SH-SY5Y (cell line): ENCODE measurements around the gene ACAT1.

Experiments
- GATA2 ChIP-seq: IDR thresholded peaks from 2 replicates; pipeline ENCODE4 v1.6.1; 2011; ENCODE audit warnings: mild to moderate bottlenecking, low read depth, low read length
- GATA3 ChIP-seq: IDR thresholded peaks from 2 replicates; pipeline ENCODE4 v1.6.1; 2011; ENCODE audit warnings: low read depth, mild to moderate bottlenecking, low read length, moderate library complexity

DNA sequence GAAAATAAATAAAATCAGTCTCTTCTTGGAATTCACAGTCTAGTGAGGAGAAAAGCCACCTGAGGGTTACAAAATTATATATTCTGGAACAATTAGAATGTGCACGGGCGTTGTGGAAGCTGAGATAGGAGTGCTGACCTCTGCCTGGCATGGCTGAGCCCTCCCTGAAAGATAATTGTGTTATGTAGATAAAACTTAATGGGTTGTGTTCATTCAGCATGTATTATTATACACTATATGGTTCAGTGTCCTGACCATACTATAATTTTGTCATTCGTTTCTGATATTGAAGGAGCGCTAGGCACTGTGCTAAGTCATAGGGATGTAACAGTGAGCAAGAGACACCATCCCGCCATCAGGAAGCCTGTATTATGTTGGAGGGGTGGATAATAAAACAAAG is 3.7 kb downstream of the ACAT1 start:
- no peak for TF ChIP-seq GATA2
- TF ChIP-seq GATA3 = no peak
